ENCODE results near the gene MYOZ3. TPM values are rescaled to one million over a fixed set of nuclear protein-coding genes. Genes with fewer than 3 reads are reported as not detected.

The MYOZ3 gene
- polyA plus RNA-seq, 1 of the 3 experiments (the other 2 are of a cell fraction) = 0.26 TPM

GRCh38 chr5:150647275-150648251 lies 13.5 kb upstream of the MYOZ3 start:
- WGBS (ENCODE audit: low lambda C conversion rate) = 96% methylated on average over 20 of the region's 25 CpGs
- DNase-seq = no peak
- H2AFZ ChIP-seq (ENCODE audit: low read depth) = no peak overlapping the region
- H3K9me2 ChIP-seq = no peaks in the 10 kb centered on the region
- no peaks in the 10 kb centered on the region; the same call in none of the 2 replicates for H4K20me1 ChIP-seq (ENCODE audit: insufficient read depth)
- peaks cover 43% of the 10 kb centered on the region for H3K79me2 ChIP-seq (ENCODE audit: insufficient read depth)
- H3K36me3 ChIP-seq (replicated peaks in 1 of 2; ENCODE audit: control insufficient read depth in 1 of 2, insufficient read depth in 2 of 2, low read length in 1 of 2) = peaks cover 11 to 33% of the 10 kb centered on the region in 2 experiments
- H3F3A ChIP-seq (replicated peaks; ENCODE audit: insufficient read depth) = peaks cover 12% of the 10 kb centered on the region
- no peak overlapping the region for H3K4me2 ChIP-seq
- ChIA-PET CTCF (interaction anchor here (5.5 kb wide), 1 partner anchor 9 kb away, joined by 44 read pairs; no protein-coding TSS in a partner anchor), POLR2A (no interaction called here)
- no peaks in the 10 kb centered on the region for H3K9me3 ChIP-seq
- no peak overlapping the region for H3K4me3 ChIP-seq (ENCODE audit: low read depth in 2 of 2, low read length in 1 of 2)
- H3K4me1 ChIP-seq (ENCODE audit: control insufficient read depth in 1 of 2, insufficient read depth in 2 of 2, low read depth in 1 of 2, low read length in 1 of 2) = peaks cover 33 to 56% of the 10 kb centered on the region in 2 experiments
- no peak overlapping the region for H3K9ac ChIP-seq
- no peak for TF ChIP-seq TEAD4 (IDR thresholded peaks at IDR 0.05; ENCODE audit: borderline replicate concordance, insufficient read depth)
- TF ChIP-seq, protein P1, sequence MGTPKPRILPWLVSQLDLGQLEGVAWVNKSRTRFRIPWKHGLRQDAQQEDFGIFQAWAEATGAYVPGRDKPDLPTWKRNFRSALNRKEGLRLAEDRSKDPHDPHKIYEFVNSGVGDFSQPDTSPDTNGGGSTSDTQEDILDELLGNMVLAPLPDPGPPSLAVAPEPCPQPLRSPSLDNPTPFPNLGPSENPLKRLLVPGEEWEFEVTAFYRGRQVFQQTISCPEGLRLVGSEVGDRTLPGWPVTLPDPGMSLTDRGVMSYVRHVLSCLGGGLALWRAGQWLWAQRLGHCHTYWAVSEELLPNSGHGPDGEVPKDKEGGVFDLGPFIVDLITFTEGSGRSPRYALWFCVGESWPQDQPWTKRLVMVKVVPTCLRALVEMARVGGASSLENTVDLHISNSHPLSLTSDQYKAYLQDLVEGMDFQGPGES (IDR thresholded peaks at IDR 0.05; ENCODE audit: low read depth, low read length) = no peak
- TF ChIP-seq RAD21 (IDR thresholded peaks at IDR 0.05; ENCODE audit: low read length) = no peak
- no peak for TF ChIP-seq REST (IDR thresholded peaks at IDR 0.05; ENCODE audit: low read depth, low read length)
- TF ChIP-seq CTCF (IDR thresholded peaks at IDR 0.05) = no peak
- TF ChIP-seq TCF12 (IDR thresholded peaks at IDR 0.05) = no peak
- no peak for TF ChIP-seq MAX (IDR thresholded peaks at IDR 0.05; ENCODE audit: low read depth)
- TF ChIP-seq POLR2AphosphoS5 (IDR thresholded peaks at IDR 0.05; ENCODE audit: low read depth, low read length) = no peak
- no peak for TF ChIP-seq EP300 (IDR thresholded peaks at IDR 0.05; ENCODE audit: borderline replicate concordance in 1 of 2, low read depth in 1 of 2, low read length in 1 of 2)
- TF ChIP-seq RXRA (IDR thresholded peaks at IDR 0.05; ENCODE audit: borderline replicate concordance, low read depth) = no peak
- TF ChIP-seq, protein P2, sequence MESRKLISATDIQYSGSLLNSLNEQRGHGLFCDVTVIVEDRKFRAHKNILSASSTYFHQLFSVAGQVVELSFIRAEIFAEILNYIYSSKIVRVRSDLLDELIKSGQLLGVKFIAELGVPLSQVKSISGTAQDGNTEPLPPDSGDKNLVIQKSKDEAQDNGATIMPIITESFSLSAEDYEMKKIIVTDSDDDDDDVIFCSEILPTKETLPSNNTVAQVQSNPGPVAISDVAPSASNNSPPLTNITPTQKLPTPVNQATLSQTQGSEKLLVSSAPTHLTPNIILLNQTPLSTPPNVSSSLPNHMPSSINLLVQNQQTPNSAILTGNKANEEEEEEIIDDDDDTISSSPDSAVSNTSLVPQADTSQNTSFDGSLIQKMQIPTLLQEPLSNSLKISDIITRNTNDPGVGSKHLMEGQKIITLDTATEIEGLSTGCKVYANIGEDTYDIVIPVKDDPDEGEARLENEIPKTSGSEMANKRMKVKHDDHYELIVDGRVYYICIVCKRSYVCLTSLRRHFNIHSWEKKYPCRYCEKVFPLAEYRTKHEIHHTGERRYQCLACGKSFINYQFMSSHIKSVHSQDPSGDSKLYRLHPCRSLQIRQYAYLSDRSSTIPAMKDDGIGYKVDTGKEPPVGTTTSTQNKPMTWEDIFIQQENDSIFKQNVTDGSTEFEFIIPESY (IDR thresholded peaks at IDR 0.05; ENCODE audit: borderline replicate concordance, low read depth) = no peak
- no peak for TF ChIP-seq YY1 (IDR thresholded peaks at IDR 0.05; ENCODE audit: low read depth)
- TF ChIP-seq MEF2A (IDR thresholded peaks at IDR 0.05; ENCODE audit: borderline replicate concordance, low read depth) = no peak
- no peak for TF ChIP-seq CHD2 (IDR thresholded peaks at IDR 0.05; ENCODE audit: low read length, partially characterized antibody)
- TF ChIP-seq EZH2phosphoT487 (IDR thresholded peaks at IDR 0.05; ENCODE audit: borderline replicate concordance, low read depth) = no peak
- no peak for TF ChIP-seq PBX3 (IDR thresholded peaks at IDR 0.05)
- no peak for TF ChIP-seq MXI1 (IDR thresholded peaks at IDR 0.05; ENCODE audit: low read depth, low read length)
- no peak for TF ChIP-seq TAF1 (IDR thresholded peaks at IDR 0.05; ENCODE audit: borderline replicate concordance, low read depth, low read length)
- H3K27ac ChIP-seq (ENCODE audit: low read depth in 2 of 2, low read length in 1 of 2) = no peak overlapping the region
- H3K27me3 ChIP-seq (ENCODE audit: insufficient read depth) = no peaks in the 10 kb centered on the region
